CD4-positive, alpha-beta T cell (primary cell): ENCODE measurements around the gene USPL1. TPM values are rescaled to one million over a fixed set of nuclear protein-coding genes. Genes with fewer than 3 reads are reported as not detected.
A peak's percentile ranks its signal among the peaks of the same experiment; 100 is the strongest.

Experiments used
- ATAC-seq: fragments of 200-7000 bp; cut with Tn5 transposase; one replicate; pipeline ENCODE4 v1.10.0; 2022; ENCODE audit warnings: mild to moderate bottlenecking; ENCODE audit not compliant: poor library complexity
- CTCF ChIA-PET: fragments of 350-600 bp; sonication (Branson Sonifier 250); formaldehyde crosslinking; loops from one replicate; lab custom pipeline; 2021; ENCODE audit warnings: antibody characterized with exemption, inconsistent platforms; lab: Charles Lee
- POLR2A ChIA-PET: fragments of 350-600 bp; sonication (Branson Sonifier 250); formaldehyde crosslinking; loops from one replicate; lab custom pipeline; 2021; ENCODE audit warnings: antibody characterized with exemption, inconsistent platforms; lab: Charles Lee
- DNase-seq, 14 experiments: peaks; one replicate each; pipeline ENCODE4 v3.0.0-alpha.2; 2013 to 2020; ENCODE audit warnings: mixed read lengths in 2 of 14
- H3K27ac ChIP-seq, 2 donors: one replicate each; pipeline versions ENCODE4 v1.5.1 to v1.7.0; 2013; ENCODE audit warnings: low read length in 2 of 2, low read depth in 1 of 2, mild to moderate bottlenecking in 1 of 2
- H3K27me3 ChIP-seq, 2 experiments: 1 replicate in 1 of 2; 2 replicates in 1 of 2; pipeline versions ENCODE4 v1.6.1 to v1.7.0; 2013; ENCODE audit warnings: low read length in 2 of 2, control low read depth in 1 of 2, mild to moderate bottlenecking in 1 of 2, moderate library complexity in 1 of 2; ENCODE audit not compliant: insufficient read depth in 2 of 2, control insufficient read depth in 1 of 2
- H3K36me3 ChIP-seq: one replicate; pipeline ENCODE4 v1.6.1; 2013; ENCODE audit warnings: low read length, control low read depth; ENCODE audit not compliant: insufficient read depth
- H3K4me1 ChIP-seq: one replicate; pipeline ENCODE4 v1.6.1; 2013; ENCODE audit warnings: low read length, control low read depth; ENCODE audit not compliant: insufficient read depth
- H3K4me3 ChIP-seq: one replicate; pipeline ENCODE4 v1.5.1; 2013; ENCODE audit warnings: mild to moderate bottlenecking, low read length, moderate library complexity
- H3K9me3 ChIP-seq, 2 experiments: 1 replicate in 1 of 2; 2 replicates in 1 of 2; pipeline versions ENCODE4 v1.6.1 to v1.7.0; 2013; ENCODE audit warnings: low read length in 2 of 2, mild to moderate bottlenecking in 2 of 2, control low read depth in 1 of 2, moderate library complexity in 1 of 2; ENCODE audit not compliant: control insufficient read depth in 1 of 2, insufficient read depth in 1 of 2
- H3K27ac Mint-ChIP-seq: one replicate; pipeline ENCODE4 v1.8.0; 2020; ENCODE audit warnings: mixed read lengths
- H3K27me3 Mint-ChIP-seq: one replicate; pipeline ENCODE4 v1.8.0; 2021; ENCODE audit warnings: mixed read lengths
- H3K36me3 Mint-ChIP-seq: one replicate; pipeline ENCODE4 v1.8.0; 2021; ENCODE audit warnings: low read depth, mixed read lengths
- H3K4me1 Mint-ChIP-seq: one replicate; pipeline ENCODE4 v1.8.0; 2021; ENCODE audit warnings: low read depth, mixed read lengths
- H3K4me3 Mint-ChIP-seq: one replicate; pipeline ENCODE4 v1.8.0; 2020; ENCODE audit warnings: mild to moderate bottlenecking, mixed read lengths
- H3K9me3 Mint-ChIP-seq: one replicate; pipeline ENCODE4 v1.8.0; 2020; ENCODE audit warnings: mixed read lengths
- CTCF ChIP-seq: fragments of 200-600 bp; IDR thresholded peaks from one replicate; pipeline ENCODE4 v1.8.0; 2022; ENCODE audit warnings: antibody characterized with exemption, mild to moderate bottlenecking
- intact Hi-C, 2 experiments: fragments of 100-400 bp; cut with DNase I in 1 of 2; cut with micrococcal nuclease in 1 of 2; formaldehyde crosslinking; loops; one replicate each; pipeline versions ENCODE4 v1.15.1 to v1.9.0; 2023 to 2025; cut with DNase I, micrococcal nuclease
- total RNA-seq, 174 experiments: library from RNA in 2 of 174; stranded (reverse) in 2 of 174; gene quantifications; one replicate each; pipeline ENCODE4 v1.2.3 and lab custom pipeline; 2021 to 2026

USPL1 gene
- total RNA-seq, 2 experiments from 2014 or later, result 41.2 to 42.0 TPM

- H3K4me1 ChIP-seq, result peaks cover 19% of the 10 kb centered on the region
- Mint-ChIP-seq H3K4me3 (no peak overlapping the region), H3K27ac (no peak overlapping the region), H3K9me3 (peaks cover 2% of the 10 kb centered on the region), H3K27me3 (peaks cover 13% of the 10 kb centered on the region), H3K4me1 (peaks cover 17% of the 10 kb centered on the region), H3K36me3 (no peaks in the 10 kb centered on the region)
- ChIA-PET CTCF (no interaction called here), POLR2A (no interaction called here)
- intact Hi-C loops, result no loop called here
- H3K9me3 ChIP-seq, result peaks cover 0 to 4% of the 10 kb centered on the region in 2 experiments
- DNase-seq (no peak), ATAC-seq (no peak)
- H3K36me3 ChIP-seq, result no peaks in the 10 kb centered on the region
- no peaks in the 10 kb centered on the region for H3K27me3 ChIP-seq
- TF ChIP-seq CTCF, result no peak
- no peak overlapping the region for H3K27ac ChIP-seq
- H3K4me3 ChIP-seq, result no peak overlapping the region
These were observed 74.4 kb downstream of the USPL1 start for GRCh38 chr13:30692113-30692512.

- ATAC-seq (no peak), DNase-seq (peak in 2 of 14 experiments; percentile 23 to 26)
- POLR2A ChIA-PET, result interaction anchor here (0.5 to 0.9 kb wide), 2 partner anchors 11 to 867 kb away, joined by 3 read pairs; no protein-coding TSS in a partner anchor
- Histone ChIP-seq H3K36me3 (no peaks in the 10 kb centered on the region), H3K4me1 (peaks cover 5% of the 10 kb centered on the region), H3K27me3 (no peaks in the 10 kb centered on the region), H3K9me3 (no peaks in the 10 kb centered on the region), H3K27ac (no peak overlapping the region), H3K4me3 (no peak overlapping the region)
- intact Hi-C loops, result no loop called here
- Mint-ChIP-seq H3K27ac (no peak overlapping the region), H3K36me3 (no peaks in the 10 kb centered on the region), H3K4me3 (no peak overlapping the region), H3K27me3 (peaks cover 19% of the 10 kb centered on the region), H3K9me3 (no peaks in the 10 kb centered on the region), H3K4me1 (peaks cover 10% of the 10 kb centered on the region)
- CTCF ChIA-PET, result no interaction called here
- TF ChIP-seq CTCF, result no peak
These were observed 78.8 kb downstream of the USPL1 start for GRCh38 chr13:30696278-30697176.

- ChIA-PET CTCF (no interaction called here), POLR2A (interaction anchor here (0.9 kb wide), 1 partner anchor 10 kb away, joined by 3 read pairs; no protein-coding TSS in a partner anchor)
- Mint-ChIP-seq H3K36me3 (no peaks in the 10 kb centered on the region), H3K27me3 (peaks cover 19% of the 10 kb centered on the region), H3K4me3 (no peak overlapping the region), H3K27ac (no peak overlapping the region), H3K9me3 (no peaks in the 10 kb centered on the region), H3K4me1 (peaks cover 10% of the 10 kb centered on the region)
- peaks cover 5% of the 10 kb centered on the region for H3K4me1 ChIP-seq
- H3K4me3 ChIP-seq, result no peak overlapping the region
- H3K27ac ChIP-seq, result no peak overlapping the region
- intact Hi-C loops, result no loop called here
- TF ChIP-seq CTCF, result no peak
- ATAC-seq (no peak), DNase-seq (no peak)
- no peaks in the 10 kb centered on the region for H3K9me3 ChIP-seq
- no peaks in the 10 kb centered on the region for H3K27me3 ChIP-seq
- no peaks in the 10 kb centered on the region for H3K36me3 ChIP-seq
These were observed 79.6 kb downstream of the USPL1 start for GRCh38 chr13:30697177-30697953.
